ENCODE results near the gene FAHD1.

FAHD1 gene

DNA sequence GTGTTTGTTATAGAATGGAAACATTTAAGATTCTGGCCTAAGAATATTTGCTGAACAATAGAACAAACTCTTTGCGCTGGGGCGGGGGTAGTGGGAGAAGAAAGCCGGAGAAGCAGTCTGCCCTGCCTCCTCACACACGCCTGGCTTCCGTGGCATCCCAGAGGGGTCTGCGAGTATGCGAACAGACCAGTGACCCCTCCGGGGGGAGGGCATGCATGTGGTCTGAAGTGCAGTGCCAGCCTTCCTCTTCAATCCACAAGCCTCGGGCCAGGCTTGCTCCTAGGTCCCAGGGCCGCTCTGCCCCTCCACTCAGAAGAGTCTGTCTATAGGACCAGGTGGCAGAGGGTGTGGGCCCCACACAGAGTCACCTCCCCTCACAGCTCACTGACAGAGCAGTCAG, 19.4 kb upstream of the FAHD1 start:
- no CpG with 5 or more reads among the region's 10 CpGs for WGBS (ENCODE audit: extremely low coverage, insufficient coverage, insufficient read length)
- Histone ChIP-seq H3K14ac (ENCODE audit: low read length) (no peak overlapping the region), H3K18ac (ENCODE audit: low read length) (no peak overlapping the region), H3K4me1 (ENCODE audit: control insufficient read depth in 1 of 2, insufficient read depth in 2 of 2, low read length in 2 of 2) (no peaks in the 10 kb centered on the region), H3K27ac (ENCODE audit: low read depth, low read length) (no peak overlapping the region), H3K79me2 (ENCODE audit: control insufficient read depth, insufficient read depth, low read length, poor library complexity) (no peaks in the 10 kb centered on the region), H4K12ac (ENCODE audit: low read depth, low read length) (no peak overlapping the region), H3K9me3 (ENCODE audit: insufficient read depth, low read depth, low read length) (peaks cover 4% of the 10 kb centered on the region), H2BK120ac (ENCODE audit: insufficient read depth, low read length, poor library complexity) (no peak overlapping the region), H4K91ac (ENCODE audit: low read depth, low read length) (no peak overlapping the region), H2AFZ (ENCODE audit: insufficient read depth, low read length, poor library complexity) (no peak overlapping the region), H3K4me2 (ENCODE audit: low read length) (no peak overlapping the region), H2BK12ac (ENCODE audit: low read length) (no peak overlapping the region), H3K4ac (ENCODE audit: low read depth, low read length) (no peak overlapping the region), H3K36me3 (ENCODE audit: control insufficient read depth in 1 of 2, insufficient read depth in 2 of 2, low read length in 2 of 2) (peaks cover 22 to 29% of the 10 kb centered on the region in 2 experiments), H4K8ac (ENCODE audit: low read depth, low read length) (no peak overlapping the region), H2BK5ac (ENCODE audit: low read depth, low read length, poor library complexity) (no peak overlapping the region), H3K9ac (ENCODE audit: low read length) (no peak overlapping the region), H2AK5ac (ENCODE audit: low read length) (no peak overlapping the region), H3K27me3 (ENCODE audit: insufficient read depth, low read length) (no peaks in the 10 kb centered on the region), H3K4me3 (ENCODE audit: low read depth, low read length) (no peak overlapping the region), H3K23ac (ENCODE audit: low read length) (no peak overlapping the region), H3K79me1 (ENCODE audit: low read length) (no peaks in the 10 kb centered on the region)
- no peak for DNase-seq

DNA sequence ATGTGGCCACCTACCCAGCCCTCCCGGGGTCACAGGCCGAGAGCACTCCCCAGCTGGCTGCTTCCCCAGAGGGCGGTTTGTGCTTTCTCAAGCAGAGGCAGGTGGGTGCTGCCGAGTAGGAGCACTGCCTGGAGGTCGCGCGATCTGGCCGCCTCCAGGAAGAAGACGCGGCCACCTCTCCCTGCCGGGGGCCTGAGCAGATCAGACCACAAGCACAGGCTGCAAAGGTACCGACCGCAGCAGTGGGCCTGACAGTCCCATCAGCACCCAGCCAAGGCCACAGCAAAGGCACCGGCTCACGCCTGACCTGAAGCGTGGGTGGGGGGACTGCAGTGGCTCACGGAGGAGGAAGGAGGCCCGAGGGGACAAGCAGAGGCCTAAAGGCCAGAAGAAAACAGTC, 18.3 kb upstream of the FAHD1 start:
- Histone ChIP-seq H2AFZ (ENCODE audit: insufficient read depth, low read length, poor library complexity) (no peak overlapping the region), H3K9me3 (ENCODE audit: insufficient read depth, low read depth, low read length) (peaks cover 4% of the 10 kb centered on the region), H3K79me2 (ENCODE audit: control insufficient read depth, insufficient read depth, low read length, poor library complexity) (no peaks in the 10 kb centered on the region), H3K18ac (ENCODE audit: low read length) (no peak overlapping the region), H3K27me3 (ENCODE audit: insufficient read depth, low read length) (no peaks in the 10 kb centered on the region), H3K4me1 (ENCODE audit: control insufficient read depth in 1 of 2, insufficient read depth in 2 of 2, low read length in 2 of 2) (no peaks in the 10 kb centered on the region), H3K79me1 (ENCODE audit: low read length) (no peaks in the 10 kb centered on the region), H2AK5ac (ENCODE audit: low read length) (no peak overlapping the region), H3K4me2 (ENCODE audit: low read length) (no peak overlapping the region), H2BK5ac (ENCODE audit: low read depth, low read length, poor library complexity) (no peak overlapping the region), H3K4me3 (ENCODE audit: low read depth, low read length) (no peak overlapping the region), H2BK12ac (ENCODE audit: low read length) (no peak overlapping the region), H3K4ac (ENCODE audit: low read depth, low read length) (no peak overlapping the region), H3K36me3 (ENCODE audit: control insufficient read depth in 1 of 2, insufficient read depth in 2 of 2, low read length in 2 of 2) (peaks cover 22 to 29% of the 10 kb centered on the region in 2 experiments), H3K27ac (ENCODE audit: low read depth, low read length) (no peak overlapping the region), H4K91ac (ENCODE audit: low read depth, low read length) (no peak overlapping the region), H3K23ac (ENCODE audit: low read length) (no peak overlapping the region), H2BK120ac (ENCODE audit: insufficient read depth, low read length, poor library complexity) (no peak overlapping the region), H4K12ac (ENCODE audit: low read depth, low read length) (no peak overlapping the region), H3K9ac (ENCODE audit: low read length) (no peak overlapping the region), H3K14ac (ENCODE audit: low read length) (no peak overlapping the region), H4K8ac (ENCODE audit: low read depth, low read length) (no peak overlapping the region)
- DNase-seq, result no peak
- no CpG with 5 or more reads among the region's 18 CpGs for WGBS (ENCODE audit: extremely low coverage, insufficient coverage, insufficient read length)

GRCh38 chr16:1809281-1809801, 17.7 kb upstream of the FAHD1 start:
- Histone ChIP-seq H3K4ac (ENCODE audit: low read depth, low read length) (no peak overlapping the region), H3K23ac (ENCODE audit: low read length) (no peak overlapping the region), H2BK12ac (ENCODE audit: low read length) (no peak overlapping the region), H3K27me3 (ENCODE audit: insufficient read depth, low read length) (no peaks in the 10 kb centered on the region), H3K79me2 (ENCODE audit: control insufficient read depth, insufficient read depth, low read length, poor library complexity) (no peaks in the 10 kb centered on the region), H3K9ac (ENCODE audit: low read length) (no peak overlapping the region), H3K4me3 (ENCODE audit: low read depth, low read length) (no peak overlapping the region), H2AFZ (ENCODE audit: insufficient read depth, low read length, poor library complexity) (no peak overlapping the region), H3K27ac (ENCODE audit: low read depth, low read length) (no peak overlapping the region), H4K8ac (ENCODE audit: low read depth, low read length) (no peak overlapping the region), H3K4me1 (ENCODE audit: control insufficient read depth in 1 of 2, insufficient read depth in 2 of 2, low read length in 2 of 2) (no peaks in the 10 kb centered on the region), H4K91ac (ENCODE audit: low read depth, low read length) (no peak overlapping the region), H3K14ac (ENCODE audit: low read length) (no peak overlapping the region), H3K18ac (ENCODE audit: low read length) (no peak overlapping the region), H3K79me1 (ENCODE audit: low read length) (no peaks in the 10 kb centered on the region), H2BK5ac (ENCODE audit: low read depth, low read length, poor library complexity) (no peak overlapping the region), H3K36me3 (ENCODE audit: control insufficient read depth in 1 of 2, insufficient read depth in 2 of 2, low read length in 2 of 2) (peaks cover 22 to 28% of the 10 kb centered on the region in 2 experiments), H3K9me3 (ENCODE audit: insufficient read depth, low read depth, low read length) (peaks cover 4% of the 10 kb centered on the region), H4K12ac (ENCODE audit: low read depth, low read length) (no peak overlapping the region), H2AK5ac (ENCODE audit: low read length) (no peak overlapping the region), H2BK120ac (ENCODE audit: insufficient read depth, low read length, poor library complexity) (no peak overlapping the region), H3K4me2 (ENCODE audit: low read length) (no peak overlapping the region)
- no CpG with 5 or more reads among the region's 28 CpGs for WGBS (ENCODE audit: extremely low coverage, insufficient coverage, insufficient read length)
- no peak for DNase-seq

DNA sequence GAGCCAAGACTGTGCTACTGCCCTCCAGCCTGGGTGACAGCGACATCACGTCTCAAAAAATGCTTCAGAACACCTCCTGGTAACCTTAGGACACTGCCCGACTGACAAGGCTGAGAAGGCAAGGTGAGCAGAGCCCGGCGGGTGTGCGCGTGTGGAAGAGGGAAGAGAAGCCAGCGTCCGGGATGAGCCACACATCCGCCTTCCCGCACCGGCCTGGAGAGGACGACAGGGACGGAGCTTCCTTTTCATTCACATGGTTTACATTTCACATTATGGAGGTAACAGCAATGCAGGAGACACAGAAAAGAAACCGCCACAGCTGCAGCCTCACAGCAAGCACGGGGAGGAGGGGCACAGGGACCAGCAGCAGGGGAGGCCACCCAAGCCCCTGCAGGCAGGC, 16.9 kb upstream of the FAHD1 start:
- H3K4ac ChIP-seq (ENCODE audit: low read depth, low read length), result no peak overlapping the region
- no peak overlapping the region for H2AFZ ChIP-seq (ENCODE audit: insufficient read depth, low read length, poor library complexity)
- no peak overlapping the region for H4K8ac ChIP-seq (ENCODE audit: low read depth, low read length)
- no peak overlapping the region for H2BK120ac ChIP-seq (ENCODE audit: insufficient read depth, low read length, poor library complexity)
- no peak overlapping the region for H2BK5ac ChIP-seq (ENCODE audit: low read depth, low read length, poor library complexity)
- H3K14ac ChIP-seq (ENCODE audit: low read length), result no peak overlapping the region
- peaks cover 22 to 29% of the 10 kb centered on the region in 2 experiments for H3K36me3 ChIP-seq (ENCODE audit: control insufficient read depth in 1 of 2, insufficient read depth in 2 of 2, low read length in 2 of 2)
- H4K91ac ChIP-seq (ENCODE audit: low read depth, low read length), result no peak overlapping the region
- H3K4me2 ChIP-seq (ENCODE audit: low read length), result no peak overlapping the region
- WGBS (ENCODE audit: extremely low coverage, insufficient coverage, insufficient read length), result no CpG with 5 or more reads among the region's 16 CpGs
- H2BK12ac ChIP-seq (ENCODE audit: low read length), result no peak overlapping the region
- no peaks in the 10 kb centered on the region for H3K79me1 ChIP-seq (ENCODE audit: low read length)
- H3K9ac ChIP-seq (ENCODE audit: low read length), result no peak overlapping the region
- H3K23ac ChIP-seq (ENCODE audit: low read length), result no peak overlapping the region
- peaks cover 4% of the 10 kb centered on the region for H3K9me3 ChIP-seq (ENCODE audit: insufficient read depth, low read depth, low read length)
- no peak overlapping the region for H3K27ac ChIP-seq (ENCODE audit: low read depth, low read length)
- no peak for DNase-seq
- no peak overlapping the region for H2AK5ac ChIP-seq (ENCODE audit: low read length)
- H3K4me1 ChIP-seq (ENCODE audit: control insufficient read depth in 1 of 2, insufficient read depth in 2 of 2, low read length in 2 of 2), result no peaks in the 10 kb centered on the region
- H3K4me3 ChIP-seq (ENCODE audit: low read depth, low read length), result no peak overlapping the region
- H3K27me3 ChIP-seq (ENCODE audit: insufficient read depth, low read length), result no peaks in the 10 kb centered on the region
- H3K79me2 ChIP-seq (ENCODE audit: control insufficient read depth, insufficient read depth, low read length, poor library complexity), result no peaks in the 10 kb centered on the region
- H4K12ac ChIP-seq (ENCODE audit: low read depth, low read length), result no peak overlapping the region
- no peak overlapping the region for H3K18ac ChIP-seq (ENCODE audit: low read length)

Data from trophoblast cell (in vitro differentiated cells and primary cell).